ENCODE data around the gene ATL1.
"Not testable (repeated sequence)": the region's sequence is repeated elsewhere in the genome, so short reads cannot be mapped to it uniquely, and the experiment has no call there.

The ATL1 gene

GRCh38 chr14:50534997-50535396, 24.9 kb upstream of the ATL1 start:
- no peak for DNase-seq

GRCh38 chr14:50538034-50538433, 21.9 kb upstream of the ATL1 start:
- not testable (repeated sequence) for DNase-seq

GRCh38 chr14:50539051-50539450, 20.9 kb upstream of the ATL1 start:
- no peak for DNase-seq

GRCh38 chr14:50541159-50541567, 18.8 kb upstream of the ATL1 start:
- DNase-seq = no peak

GRCh38 chr14:50542941-50543418, 17.0 kb upstream of the ATL1 start:
- peak; percentile 84 for DNase-seq

GRCh38 chr14:50544911-50545310, 15.0 kb upstream of the ATL1 start:
- DNase-seq = no peak

- no peak for DNase-seq
These were observed 14.3 kb upstream of the ATL1 start for GRCh38 chr14:50545618-50546017.

GRCh38 chr14:50550294-50550693, 9.7 kb upstream of the ATL1 start:
- DNase-seq = no peak

GRCh38 chr14:50551877-50552276, 8.1 kb upstream of the ATL1 start:
- no peak for DNase-seq

GRCh38 chr14:50552796-50553195, 7.1 kb upstream of the ATL1 start:
- DNase-seq = not testable (repeated sequence)

- peak; percentile 34 for DNase-seq
These were observed 963 bp downstream of the ATL1 start for GRCh38 chr14:50560931-50561285.

- DNase-seq = no peak
These were observed 2.9 kb downstream of the ATL1 start for GRCh38 chr14:50562841-50563240.

GRCh38 chr14:50569714-50570274, 9.8 kb downstream of the ATL1 start:
- no peak for DNase-seq

- no peak for DNase-seq
These were observed 13.9 kb downstream of the ATL1 start for GRCh38 chr14:50573862-50574261.

GRCh38 chr14:50575769-50576168, 15.8 kb downstream of the ATL1 start:
- no peak for DNase-seq

GRCh38 chr14:50577982-50578381, 18.0 kb downstream of the ATL1 start:
- DNase-seq = no peak

GRCh38 chr14:50578433-50578832, 18.5 kb downstream of the ATL1 start:
- DNase-seq = no peak

- DNase-seq = no peak
These were observed 30.5 kb downstream of the ATL1 start for GRCh38 chr14:50590464-50590863.

- no peak for DNase-seq
These were observed 34.8 kb downstream of the ATL1 start for GRCh38 chr14:50594577-50595316.

- DNase-seq = no peak
These were observed 38.8 kb downstream of the ATL1 start for GRCh38 chr14:50598765-50599164.

GRCh38 chr14:50599700-50600444, 39.9 kb downstream of the ATL1 start:
- DNase-seq = no peak

- no peak for DNase-seq
These were observed 40.9 kb downstream of the ATL1 start for GRCh38 chr14:50600849-50601248.

GRCh38 chr14:50601394-50601793, 41.4 kb downstream of the ATL1 start:
- no peak for DNase-seq

GRCh38 chr14:50602035-50602434, 42.1 kb downstream of the ATL1 start:
- no peak for DNase-seq
